Measurements from ENCODE around the gene FAM222A.

Gene FAM222A

DNA sequence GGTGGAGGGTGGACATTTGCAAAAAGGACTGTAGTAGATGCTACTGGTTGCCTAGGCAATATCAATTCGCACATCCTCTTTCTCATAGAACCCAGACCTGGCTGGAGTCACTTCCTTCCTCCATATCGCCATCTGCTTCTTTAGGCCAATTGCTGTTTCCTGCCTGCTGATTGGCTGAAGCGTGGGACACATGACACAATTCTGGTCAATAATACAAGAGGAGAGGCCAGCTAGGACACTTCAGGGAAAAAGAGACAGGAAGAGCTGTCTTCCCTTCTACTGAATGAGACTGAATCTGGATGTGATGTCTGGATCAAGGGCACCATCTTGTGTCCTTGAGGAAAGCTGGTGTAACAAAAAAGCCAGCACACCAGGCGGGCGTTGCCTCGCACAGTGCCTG, 65.8 kb downstream of the FAM222A start:
- no peak for DNase-seq

DNA sequence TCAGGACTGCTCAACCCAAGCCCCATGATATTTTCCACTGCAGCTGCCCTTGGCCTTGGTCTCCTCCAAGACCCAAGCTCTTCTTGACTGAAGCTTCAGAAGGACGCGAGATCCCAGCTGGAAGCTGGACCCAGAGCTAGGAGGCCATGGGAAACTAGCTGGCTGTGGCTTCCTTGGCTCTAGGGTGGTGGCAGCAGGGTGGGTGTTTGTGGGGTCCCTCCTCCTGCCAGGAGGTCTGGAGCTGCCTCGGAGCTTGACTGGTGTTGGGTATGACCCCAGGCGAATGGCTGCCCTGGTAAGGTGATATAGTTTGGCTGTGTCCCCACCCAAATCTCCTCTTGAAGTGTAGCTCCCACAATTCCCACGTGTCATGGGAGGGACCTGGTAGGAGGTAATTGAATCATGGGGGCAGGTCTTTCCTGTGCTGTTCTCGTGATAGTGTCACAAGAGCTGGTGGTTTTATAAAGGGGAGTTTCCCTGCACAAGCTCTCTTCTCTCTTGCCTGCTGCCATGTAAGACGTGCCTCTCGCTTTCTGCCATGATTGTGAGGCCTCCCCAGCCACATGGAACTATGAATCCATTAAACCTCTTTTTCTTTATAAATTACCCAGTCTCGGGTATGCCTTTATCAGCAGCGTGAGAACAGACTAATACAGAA, 68.2 kb downstream of the FAM222A start:
- no peak for DNase-seq

DNA sequence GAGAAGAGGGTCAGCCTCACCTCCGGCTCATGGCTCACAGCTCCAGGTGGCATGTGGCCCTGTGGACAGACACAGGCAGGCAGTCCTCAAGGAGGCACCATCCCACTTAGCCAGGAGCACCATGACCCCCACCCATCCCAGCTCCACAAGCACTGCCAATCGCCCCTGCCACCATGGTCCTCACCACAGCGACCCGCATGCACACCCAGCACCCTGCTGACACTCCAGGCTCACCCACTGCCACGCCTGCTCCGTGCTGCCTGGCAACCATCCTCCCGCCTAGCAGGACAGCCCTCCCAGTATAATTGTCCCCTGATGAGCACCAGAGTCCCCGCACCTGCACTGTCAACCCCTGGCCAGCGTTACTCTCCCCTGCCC, 68.7 kb downstream of the FAM222A start:
- DNase-seq, result no peak

GRCh38 chr12:109783135-109783964, 69.7 kb downstream of the FAM222A start:
- no peak for DNase-seq

DNA sequence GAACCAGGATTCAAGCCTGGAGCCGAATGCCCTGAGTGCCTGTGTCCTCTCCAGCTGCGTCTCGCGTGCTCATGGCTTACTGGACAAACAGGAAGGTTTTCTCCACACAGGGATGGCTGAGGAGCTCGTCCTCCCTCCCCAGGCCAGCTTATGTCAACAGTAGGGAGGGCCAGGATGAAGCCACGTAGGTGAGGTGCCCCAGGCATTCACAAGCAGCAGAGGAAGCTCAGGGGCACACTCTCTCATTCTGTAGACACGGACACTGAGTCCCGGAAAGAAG, 70.3 kb downstream of the FAM222A start:
- DNase-seq, result no peak

DNA sequence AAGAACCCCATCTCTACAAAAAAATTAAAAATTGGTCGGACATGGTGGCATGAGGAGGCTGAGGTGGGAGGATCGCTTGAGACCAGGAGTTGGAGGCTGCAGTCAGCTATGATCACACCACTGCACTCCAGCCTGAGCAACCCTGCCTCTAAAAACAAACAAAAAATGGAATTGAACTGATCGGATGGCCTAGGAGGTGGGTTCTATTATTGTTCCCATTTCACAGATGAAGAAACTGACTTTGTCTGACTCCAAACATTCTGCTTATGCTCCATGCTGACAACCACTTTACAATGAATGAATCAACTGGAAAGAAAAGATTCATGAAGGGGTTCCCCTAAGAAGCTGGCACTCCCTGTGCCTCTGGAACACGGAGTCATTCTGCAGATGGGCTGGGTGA, 72.2 kb downstream of the FAM222A start:
- DNase-seq, result no peak

- no peak for DNase-seq
Measured at GRCh38 chr12:109786799-109787198, 73.2 kb downstream of the FAM222A start.

GRCh38 chr12:109789526-109790048, 76.0 kb downstream of the FAM222A start:
- DNase-seq, result no peak

DNA sequence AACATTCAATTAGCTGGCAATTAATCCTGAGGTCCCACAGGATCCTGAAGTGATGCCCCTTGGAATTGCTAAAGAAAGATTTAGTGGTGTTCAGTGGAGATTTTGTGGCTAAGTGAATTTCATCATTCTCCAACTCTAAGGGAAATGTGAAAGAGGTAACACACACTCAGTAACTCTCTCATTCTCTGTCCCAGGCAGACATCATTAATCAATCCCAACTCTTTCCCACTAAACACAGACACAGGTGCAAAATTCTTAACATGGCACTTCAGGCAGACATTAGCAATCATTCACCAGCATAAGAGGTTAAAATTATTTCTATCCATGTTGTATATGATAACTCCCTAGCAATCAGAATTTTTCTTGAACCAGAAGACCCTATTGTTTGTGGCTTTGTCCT, 79.4 kb downstream of the FAM222A start:
- DNase-seq, result no peak

DNA sequence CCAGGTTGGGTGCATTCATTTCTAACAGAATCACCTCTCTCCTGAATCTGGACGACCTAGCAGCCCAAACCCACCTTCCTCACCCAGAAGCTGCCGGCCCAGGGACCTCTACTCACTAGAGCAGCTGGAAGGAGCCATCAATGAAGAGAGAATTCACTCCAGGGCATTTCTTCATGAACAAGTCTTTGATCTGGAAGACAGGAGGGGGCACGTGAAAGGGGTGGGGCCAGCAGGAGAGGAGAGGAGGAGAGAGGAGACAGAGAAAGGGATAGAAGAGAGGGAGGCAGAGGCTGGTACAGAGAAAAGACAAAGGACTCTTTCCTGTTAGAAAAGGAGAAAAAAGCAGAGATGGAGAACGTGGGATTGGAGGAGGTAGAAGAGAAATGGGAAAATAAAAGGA, 79.8 kb downstream of the FAM222A start:
- no peak for DNase-seq

DNA sequence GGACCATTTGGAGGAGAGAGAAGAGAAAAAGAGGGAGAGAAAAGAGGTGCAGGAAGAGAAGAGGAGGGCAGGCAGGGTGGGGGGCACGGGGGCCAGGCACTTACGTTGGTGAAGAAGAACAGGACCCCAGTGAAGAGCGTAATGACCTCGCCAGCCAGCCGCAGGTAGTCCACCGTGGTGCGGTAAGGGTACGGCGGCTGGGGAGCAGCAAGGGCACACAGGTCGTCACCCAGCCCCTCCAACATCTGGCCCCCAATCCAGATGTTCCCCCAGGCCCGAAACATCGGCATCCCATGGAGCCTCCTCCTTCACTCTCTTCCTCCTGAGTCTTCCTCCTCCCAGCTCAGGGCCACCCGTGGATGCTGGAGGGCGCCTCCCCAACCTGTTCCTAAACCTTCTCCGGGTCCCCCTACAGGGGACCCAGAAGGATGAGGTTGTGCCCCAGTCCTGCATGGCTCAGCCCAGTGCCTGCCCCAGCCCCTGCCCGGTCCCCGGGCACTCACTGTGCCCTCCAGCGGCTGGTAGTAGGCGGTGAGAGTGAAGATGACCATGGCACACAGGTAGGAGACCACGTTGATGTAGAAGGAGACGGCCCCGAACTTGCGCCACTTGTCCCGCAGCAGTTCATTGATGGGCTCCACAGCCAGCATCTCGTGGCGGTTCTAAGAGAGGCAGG, 80.3 kb downstream of the FAM222A start:
- no peak for DNase-seq

- DNase-seq, result no peak
Measured at GRCh38 chr12:109795023-109795422, 81.4 kb downstream of the FAM222A start.

DNA sequence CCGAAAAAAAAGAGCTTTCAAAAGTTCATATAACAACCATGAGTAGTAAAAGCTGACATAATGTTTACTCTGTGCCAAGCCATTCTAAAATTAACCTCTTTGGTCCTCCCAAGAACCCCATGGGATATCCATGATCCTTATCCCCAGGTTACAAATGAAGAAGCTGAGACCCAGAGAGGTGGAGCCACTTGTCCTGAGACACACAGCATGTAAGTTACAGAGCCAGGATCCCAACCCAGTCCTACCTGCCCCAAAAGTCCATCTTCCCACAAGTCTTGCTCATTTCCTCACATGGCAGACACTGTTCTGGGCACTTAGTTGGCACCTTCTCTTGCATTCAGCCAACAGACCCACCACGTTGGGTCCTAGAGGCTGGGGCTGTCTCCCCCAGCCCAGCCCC, 82.4 kb downstream of the FAM222A start:
- no peak for DNase-seq

GRCh38 chr12:109797905-109798669, 84.5 kb downstream of the FAM222A start:
- no peak for DNase-seq

DNA sequence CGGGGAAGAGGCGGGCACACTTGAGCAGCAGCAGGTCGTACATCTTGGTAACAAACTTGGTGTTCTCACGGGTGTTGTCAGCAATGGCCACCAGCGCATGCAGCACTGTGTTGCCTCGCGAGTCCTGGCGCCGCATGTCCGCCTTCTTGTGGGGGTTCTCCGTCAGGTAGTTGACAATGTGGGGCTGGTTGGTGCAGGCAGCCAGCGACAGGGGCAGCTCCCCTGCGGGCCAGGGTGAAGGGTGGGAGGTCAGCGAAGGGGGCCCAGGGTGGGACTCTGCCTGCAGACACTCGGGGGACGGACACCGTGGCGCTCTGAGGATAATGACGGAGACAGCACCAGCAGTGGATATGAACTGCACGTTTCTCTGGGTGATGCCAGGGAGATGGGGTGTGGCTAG, 85.1 kb downstream of the FAM222A start:
- no peak for DNase-seq

DNA sequence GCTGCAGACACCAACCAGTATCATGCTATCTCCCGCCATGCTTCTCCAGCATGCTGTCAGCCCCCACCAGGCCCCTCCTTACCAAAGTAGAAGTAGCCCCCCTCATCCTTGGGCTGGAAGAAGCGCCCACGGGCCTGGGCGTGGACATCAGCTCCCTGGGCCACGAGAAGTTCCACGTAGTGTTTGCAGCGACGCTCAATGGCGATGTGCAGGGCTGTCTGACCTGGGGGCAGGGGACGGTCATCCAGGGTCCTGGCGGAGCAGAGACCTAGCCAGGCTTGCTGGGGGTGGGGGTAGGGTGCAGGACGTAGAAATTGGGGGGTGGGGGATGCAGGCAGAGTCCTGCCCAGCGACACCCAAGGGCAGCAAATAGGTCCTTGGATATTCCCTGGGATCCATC, 86.9 kb downstream of the FAM222A start:
- no peak for DNase-seq

GRCh38 chr12:109802828-109803227, 89.2 kb downstream of the FAM222A start:
- DNase-seq, result no peak

DNA sequence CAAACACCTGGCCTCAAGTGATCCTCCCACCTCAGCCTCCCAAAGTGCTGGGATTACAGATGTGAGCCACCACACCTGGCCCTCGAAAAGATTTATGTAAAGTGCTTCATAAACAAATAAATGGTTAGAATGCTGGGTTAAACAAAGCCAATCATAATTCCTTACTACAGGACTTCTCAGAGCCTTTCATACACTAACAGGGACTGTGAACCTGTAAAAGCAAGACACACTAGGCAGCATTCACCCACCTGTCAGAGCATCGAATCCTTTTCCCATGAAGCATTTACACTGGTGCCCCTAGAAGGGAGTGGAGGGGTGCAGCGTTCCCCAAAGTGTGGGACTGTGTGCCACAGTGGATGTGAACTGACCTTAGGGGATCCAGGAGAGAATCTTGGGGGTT, 90.1 kb downstream of the FAM222A start:
- no peak for DNase-seq

DNA sequence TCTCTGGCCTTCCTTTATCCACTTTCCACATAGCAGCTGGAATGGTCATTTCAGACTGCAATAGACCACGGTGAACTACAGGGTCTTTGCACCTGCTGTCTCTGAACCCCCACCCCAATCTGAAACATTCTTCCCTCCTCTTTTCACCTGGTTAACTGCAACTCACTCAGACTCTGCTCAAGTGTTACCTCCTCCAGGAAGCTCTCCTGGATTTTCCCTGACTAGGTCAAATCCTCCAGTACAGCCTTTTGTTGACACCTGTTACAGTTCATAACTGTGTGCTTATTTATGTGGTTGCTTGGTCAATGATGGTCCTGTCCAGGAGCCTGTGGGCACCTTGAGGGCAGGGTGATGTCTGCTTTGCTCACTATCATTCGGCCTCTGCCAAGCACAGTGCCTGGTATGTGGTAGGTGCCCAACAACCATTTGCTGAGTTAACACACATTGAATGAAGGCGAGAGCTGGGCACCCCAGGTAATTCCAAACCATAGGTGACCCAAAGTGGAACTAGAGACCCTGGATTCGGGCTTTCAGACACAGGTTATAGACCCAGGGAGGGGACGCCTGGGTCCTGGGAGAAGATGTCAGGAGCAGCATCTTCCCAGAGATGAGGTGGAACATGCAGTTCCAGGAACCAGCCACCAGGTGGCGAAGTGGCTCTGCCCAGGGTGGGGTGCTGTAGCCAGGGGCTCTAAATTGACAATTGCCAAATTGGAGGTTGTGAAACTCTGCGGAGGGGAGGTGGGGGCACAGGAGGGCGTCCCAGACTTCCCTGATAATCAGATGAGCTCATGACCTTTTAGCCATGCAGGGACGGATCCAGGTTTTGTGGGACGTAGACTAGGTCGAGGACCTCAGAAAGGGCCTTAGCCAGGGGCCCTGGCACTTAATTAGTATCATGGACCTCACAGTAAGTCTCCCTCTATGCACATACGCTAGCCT, 91.5 kb downstream of the FAM222A start:
- DNase-seq, result no peak

- no peak for DNase-seq
Measured at GRCh38 chr12:109807954-109808643, 94.5 kb downstream of the FAM222A start.

- no peak for DNase-seq
Measured at GRCh38 chr12:109808876-109809646, 95.4 kb downstream of the FAM222A start.
